H9 (cell line): Measurements from ENCODE around the gene KIF12. TPM values are rescaled to one million over a fixed set of nuclear protein-coding genes. Genes with fewer than 3 reads are reported as not detected.

Experiments
- DNase-seq: peaks from one replicate; pipeline ENCODE4 v3.0.0-alpha.2; 2017
- H2AFZ ChIP-seq: one replicate; pipeline ENCODE4 v1.6.1; 2013; ENCODE audit warnings: mild to moderate bottlenecking, low read length, control low read depth, moderate library complexity
- H2AK5ac ChIP-seq: 2 replicates; pipeline ENCODE4 v1.6.1; 2013; ENCODE audit warnings: low read length, control low read depth, mixed read lengths; ENCODE audit not compliant: insufficient read length
- H2BK120ac ChIP-seq: one replicate; pipeline ENCODE4 v1.6.1; 2013; ENCODE audit warnings: low read depth, mild to moderate bottlenecking, low read length, control low read depth, inconsistent platforms; ENCODE audit not compliant: poor library complexity, severe bottlenecking
- H2BK12ac ChIP-seq: 2 replicates; pipeline ENCODE4 v1.6.1; 2013; ENCODE audit warnings: low read length, control low read depth, mixed read lengths, low read depth; ENCODE audit not compliant: insufficient read length
- H2BK15ac ChIP-seq: 2 replicates; pipeline ENCODE4 v1.6.1; 2013; ENCODE audit warnings: low read depth, low read length, control low read depth
- H2BK20ac ChIP-seq: one replicate; pipeline ENCODE4 v1.6.1; 2013; ENCODE audit warnings: low read depth, mild to moderate bottlenecking, low read length, control low read depth, inconsistent platforms; ENCODE audit not compliant: poor library complexity, severe bottlenecking
- H2BK5ac ChIP-seq: 2 replicates; pipeline ENCODE4 v1.6.1; 2013; ENCODE audit warnings: low read length, control low read depth, mixed read lengths; ENCODE audit not compliant: insufficient read length
- H3K14ac ChIP-seq: 2 replicates; pipeline ENCODE4 v1.6.1; 2013; ENCODE audit warnings: low read length, control low read depth; ENCODE audit not compliant: insufficient read depth
- H3K18ac ChIP-seq: 2 replicates; pipeline ENCODE4 v1.6.1; 2013; ENCODE audit warnings: low read depth, mild to moderate bottlenecking, mixed read lengths, low read length, control low read depth; ENCODE audit not compliant: insufficient read length
- H3K23ac ChIP-seq: 2 replicates; pipeline ENCODE4 v1.6.1; 2013; ENCODE audit warnings: low read length, control low read depth, mixed read lengths, low read depth; ENCODE audit not compliant: insufficient read length
- H3K23me2 ChIP-seq: 2 replicates; pipeline ENCODE4 v1.6.1; 2013; ENCODE audit warnings: low read depth, mild to moderate bottlenecking, mixed read lengths, low read length, control low read depth; ENCODE audit not compliant: insufficient read length, poor library complexity, severe bottlenecking
- H3K27ac ChIP-seq: 2 replicates; pipeline ENCODE4 v1.5.1; 2013; ENCODE audit warnings: low read length, control low read depth, mixed read lengths, low read depth; ENCODE audit not compliant: insufficient read length
- H3K27me3 ChIP-seq: 2 replicates; pipeline ENCODE4 v1.6.1; 2013; ENCODE audit warnings: low read length, control low read depth, inconsistent platforms; ENCODE audit not compliant: insufficient read depth
- H3K4ac ChIP-seq: 2 replicates; pipeline ENCODE4 v1.6.1; 2013; ENCODE audit warnings: low read depth, mild to moderate bottlenecking, control low read depth, inconsistent platforms, low read length, moderate library complexity
- H3K4me1 ChIP-seq: 2 replicates; pipeline ENCODE4 v1.6.1; 2013; ENCODE audit warnings: low read length, control low read depth, inconsistent platforms; ENCODE audit not compliant: insufficient read depth
- H3K4me2 ChIP-seq: 2 replicates; pipeline ENCODE4 v1.6.1; 2013; ENCODE audit warnings: low read length, control low read depth, mixed read lengths; ENCODE audit not compliant: insufficient read length, insufficient read depth
- H3K56ac ChIP-seq: 2 replicates; pipeline ENCODE4 v1.6.1; 2013; ENCODE audit warnings: low read depth, mild to moderate bottlenecking, mixed read lengths, low read length, control low read depth; ENCODE audit not compliant: insufficient read length
- H3K79me1 ChIP-seq: 2 replicates; pipeline ENCODE4 v1.6.1; 2013; ENCODE audit warnings: low read depth, mild to moderate bottlenecking, moderate library complexity, low read length, control low read depth, inconsistent platforms; ENCODE audit not compliant: insufficient read depth, poor library complexity, severe bottlenecking
- H3K79me2 ChIP-seq: 2 replicates; pipeline ENCODE4 v1.6.1; 2013; ENCODE audit warnings: low read length, control low read depth, inconsistent platforms; ENCODE audit not compliant: insufficient read depth
- H3K9ac ChIP-seq: 2 replicates; pipeline ENCODE4 v1.6.1; 2013; ENCODE audit warnings: low read length, control low read depth, mixed read lengths; ENCODE audit not compliant: insufficient read length; ENCODE audit errors: extremely low read depth
- H3K9me3 ChIP-seq: one replicate; pipeline ENCODE4 v1.6.1; 2013; ENCODE audit warnings: low read depth, low read length, inconsistent platforms; ENCODE audit not compliant: control insufficient read depth
- H3T11ph ChIP-seq: one replicate; pipeline ENCODE4 v1.6.1; 2013; ENCODE audit warnings: mild to moderate bottlenecking, low read length, control low read depth, inconsistent platforms
- H4K20me1 ChIP-seq: one replicate; pipeline ENCODE4 v1.6.1; 2013; ENCODE audit not compliant: control insufficient read depth, insufficient read length, insufficient read depth
- H4K5ac ChIP-seq: 2 replicates; pipeline ENCODE4 v1.6.1; 2013; ENCODE audit warnings: low read depth, mild to moderate bottlenecking, mixed read lengths, low read length, control low read depth; ENCODE audit not compliant: insufficient read length
- H4K8ac ChIP-seq: replicated peaks from 2 replicates; pipeline ENCODE4 v1.6.1; 2013; ENCODE audit warnings: low read length, control low read depth, mixed read lengths, low read depth; ENCODE audit not compliant: insufficient read length
- H4K91ac ChIP-seq: 2 replicates; pipeline ENCODE4 v1.6.1; 2013; ENCODE audit warnings: low read depth, mild to moderate bottlenecking, moderate library complexity, mixed read lengths, low read length, control low read depth; ENCODE audit not compliant: insufficient read length
- H3K27ac Mint-ChIP-seq, 3 experiments: 2 replicates in 2 of 3; 3 replicates in 1 of 3; pipeline ENCODE4 v1.8.0; 2020 to 2021; ENCODE audit warnings: mixed read lengths in 3 of 3, mild to moderate bottlenecking in 1 of 3, moderate library complexity in 1 of 3
- H3K27me3 Mint-ChIP-seq: 2 replicates; pipeline ENCODE4 v1.8.0; 2021; ENCODE audit warnings: low read depth, mild to moderate bottlenecking, moderate library complexity, mixed read lengths
- H3K36me3 Mint-ChIP-seq, 3 experiments: 2 replicates in 2 of 3; 3 replicates in 1 of 3; pipeline ENCODE4 v1.8.0; 2020 to 2021; ENCODE audit warnings: low read depth in 3 of 3, mixed read lengths in 3 of 3; ENCODE audit not compliant: insufficient read depth in 1 of 3
- H3K4me1 Mint-ChIP-seq, 2 experiments: 2 replicates each; pipeline ENCODE4 v1.8.0; 2020; ENCODE audit warnings: mixed read lengths in 2 of 2
- H3K4me3 Mint-ChIP-seq, 2 experiments: 2 replicates in 1 of 2; 3 replicates in 1 of 2; pipeline ENCODE4 v1.8.0; 2020 to 2021; ENCODE audit warnings: mild to moderate bottlenecking in 2 of 2, mixed read lengths in 2 of 2, moderate library complexity in 1 of 2
- H3K9me3 Mint-ChIP-seq, 2 experiments: 2 replicates in 1 of 2; 3 replicates in 1 of 2; pipeline ENCODE4 v1.8.0; 2020; ENCODE audit warnings: mild to moderate bottlenecking in 2 of 2, mixed read lengths in 2 of 2, moderate library complexity in 1 of 2
- CTCF ChIP-seq: fragments of 200-600 bp; sonication (generic); conservative IDR thresholded peaks from 3 replicates; pipeline ENCODE4 v1.8.0; 2021; ENCODE audit warnings: antibody characterized with exemption, mild to moderate bottlenecking
- WGBS: extraction: QIAGEN DNeasy Blood & Tissue Kit; methylation state at CpG from one replicate; pipeline ENCODE4 v1.1.7; 2013; ENCODE audit warnings: missing lambda C conversion rate, low lambda C conversion rate, mixed read lengths; ENCODE audit not compliant: insufficient read length; ENCODE audit errors: extremely low coverage; 5-methylcytosine and 5-hydroxymethylcytosine counted together
- total RNA-seq: library from RNA; stranded (reverse); gene quantifications from 2 replicates; pipeline ENCODE4 v1.2.1, GENCODE V29; 2021

KIF12 gene
- total RNA-seq, 1 experiment from 2014 or later: 3.3 TPM

DNA sequence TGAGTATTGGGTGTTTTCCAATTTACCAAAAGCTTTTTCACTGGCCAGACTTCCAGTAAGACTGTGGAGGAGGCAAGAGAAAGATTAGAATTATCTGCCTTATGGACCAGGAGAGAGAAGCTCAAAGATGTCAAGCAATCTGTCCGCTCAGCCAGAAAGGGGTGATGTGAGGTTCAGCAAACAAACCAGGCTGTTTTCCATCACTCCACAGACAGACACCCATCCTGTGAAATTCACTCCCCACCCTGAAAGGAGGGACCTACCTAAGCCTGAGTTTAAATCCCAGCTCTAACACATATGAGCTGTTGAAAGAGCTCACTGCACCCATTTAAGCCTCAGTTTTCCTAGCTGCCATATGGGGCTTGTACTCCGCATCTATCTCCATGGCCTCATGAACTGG lies 41.3 kb upstream of the KIF12 start:
- Histone ChIP-seq H2BK12ac (no peak overlapping the region), H2BK20ac (no peak overlapping the region), H2BK120ac (no peak overlapping the region), H3K9ac (no peak overlapping the region), H2AFZ (no peak overlapping the region), H3T11ph (no peak overlapping the region), H4K91ac (no peak overlapping the region), H3K14ac (no peak overlapping the region), H3K56ac (no peak overlapping the region), H2AK5ac (no peak overlapping the region), H4K20me1 (no peaks in the 10 kb centered on the region), H3K4ac (no peak overlapping the region), H3K4me2 (no peak overlapping the region), H3K4me1 (no peaks in the 10 kb centered on the region), H3K79me2 (no peaks in the 10 kb centered on the region), H4K8ac (no peak overlapping the region), H4K5ac (no peak overlapping the region), H3K27me3 (no peaks in the 10 kb centered on the region; the same call in 1 of the 2 replicates), H3K9me3 (no peaks in the 10 kb centered on the region), H2BK5ac (no peak overlapping the region), H2BK15ac (no peak overlapping the region), H3K23me2 (no peaks in the 10 kb centered on the region), H3K23ac (no peak overlapping the region), H3K27ac (no peak overlapping the region), H3K18ac (no peak overlapping the region), H3K79me1 (no peaks in the 10 kb centered on the region)
- no peak for TF ChIP-seq CTCF
- no peaks in the 10 kb centered on the region for H3K36me3 Mint-ChIP-seq
- no peaks in the 10 kb centered on the region for H3K9me3 Mint-ChIP-seq
- H3K27ac Mint-ChIP-seq: no peak overlapping the region
- H3K4me1 Mint-ChIP-seq: no peaks in the 10 kb centered on the region
- H3K27me3 Mint-ChIP-seq: peaks cover 73% of the 10 kb centered on the region
- WGBS: no CpG with 5 or more reads among the region's 2 CpGs
- DNase-seq: no peak
- no peak overlapping the region for H3K4me3 Mint-ChIP-seq
